GM12878 (cell line): ENCODE measurements around the gene GPRASP2.

ENCODE experiments used
- ATF3 ChIP-seq: IDR thresholded peaks from 2 replicates; pipeline ENCODE4 v1.6.1; 2011; ENCODE audit warnings: low read depth, mild to moderate bottlenecking, low read length, moderate library complexity, borderline replicate concordance; ENCODE audit errors: extremely low read depth
- CHD1 ChIP-seq: IDR thresholded peaks from 2 replicates; pipeline ENCODE4 v1.6.1; 2012; ENCODE audit warnings: low read depth, low read length, improper control_type of control experiment
- CTCF ChIP-seq, 3 experiments: IDR thresholded peaks in 2 of 3; conservative IDR thresholded peaks in 1 of 3; 2 replicates each; pipeline ENCODE4 v1.5.1; 2011; ENCODE audit warnings: low read depth in 3 of 3, low read length in 3 of 3, mild to moderate bottlenecking in 3 of 3, control low read depth in 2 of 3, moderate library complexity in 2 of 3, inconsistent platforms in 1 of 3, mixed read lengths in 1 of 3; ENCODE audit not compliant: control insufficient read depth in 2 of 3, insufficient read depth in 1 of 3; ENCODE audit errors: extremely low read depth in 1 of 3
- FOS ChIP-seq: IDR thresholded peaks from 3 replicates; pipeline ENCODE4 v1.6.1; 2011; ENCODE audit warnings: borderline replicate concordance; ENCODE audit not compliant: insufficient read length; ENCODE audit errors: extremely low read depth
- JUNB ChIP-seq: IDR thresholded peaks from 2 replicates; pipeline ENCODE4 v1.6.1; 2016; ENCODE audit warnings: antibody characterized with exemption, mild to moderate bottlenecking
- MYC ChIP-seq: IDR thresholded peaks from 2 replicates; pipeline ENCODE4 v1.6.1; 2011; ENCODE audit warnings: mild to moderate bottlenecking, low read length, moderate library complexity, inconsistent platforms; ENCODE audit not compliant: insufficient read depth, insufficient replicate concordance, insufficient read length, severe bottlenecking
- POLR2AphosphoS2 ChIP-seq: IDR thresholded peaks from 2 replicates; pipeline ENCODE4 v1.6.1; 2011; ENCODE audit warnings: low read depth, mild to moderate bottlenecking, low read length, improper control_type of control experiment, moderate library complexity
- ZBTB33 ChIP-seq: fragments of 450-650 bp; IDR thresholded peaks from 2 replicates; pipeline ENCODE4 v1.6.1; 2017; ENCODE audit warnings: mild to moderate bottlenecking

- TF ChIP-seq ZBTB33 (no peak), CTCF (IDR thresholded peaks at IDR 0.05 in 2 of 3, conservative IDR thresholded peaks at IDR 0.05 in 1 of 3; ENCODE audit: control insufficient read depth in 2 of 3, extremely low read depth in 1 of 3, insufficient read depth in 1 of 3, low read depth in 3 of 3, low read length in 3 of 3) (no peak), JUNB (no peak), POLR2AphosphoS2 (no peak), FOS (no peak), MYC (no peak), ATF3 (no peak), CHD1 (no peak)
Observed at GRCh38 chrX:102745857-102746584, 33.8 kb downstream of the GPRASP2 start.
